Iris pigment epithelial cell (primary cell): ENCODE results near the gene MEF2C.
"Not testable (repeated sequence)": the region's sequence is repeated elsewhere in the genome, so short reads cannot be mapped to it uniquely, and the experiment has no call there.

Experiments
- DNase-seq: peaks from one replicate; pipeline ENCODE4 v3.0.0-alpha.2; 2011; ENCODE audit warnings: low read depth

MEF2C gene

DNA sequence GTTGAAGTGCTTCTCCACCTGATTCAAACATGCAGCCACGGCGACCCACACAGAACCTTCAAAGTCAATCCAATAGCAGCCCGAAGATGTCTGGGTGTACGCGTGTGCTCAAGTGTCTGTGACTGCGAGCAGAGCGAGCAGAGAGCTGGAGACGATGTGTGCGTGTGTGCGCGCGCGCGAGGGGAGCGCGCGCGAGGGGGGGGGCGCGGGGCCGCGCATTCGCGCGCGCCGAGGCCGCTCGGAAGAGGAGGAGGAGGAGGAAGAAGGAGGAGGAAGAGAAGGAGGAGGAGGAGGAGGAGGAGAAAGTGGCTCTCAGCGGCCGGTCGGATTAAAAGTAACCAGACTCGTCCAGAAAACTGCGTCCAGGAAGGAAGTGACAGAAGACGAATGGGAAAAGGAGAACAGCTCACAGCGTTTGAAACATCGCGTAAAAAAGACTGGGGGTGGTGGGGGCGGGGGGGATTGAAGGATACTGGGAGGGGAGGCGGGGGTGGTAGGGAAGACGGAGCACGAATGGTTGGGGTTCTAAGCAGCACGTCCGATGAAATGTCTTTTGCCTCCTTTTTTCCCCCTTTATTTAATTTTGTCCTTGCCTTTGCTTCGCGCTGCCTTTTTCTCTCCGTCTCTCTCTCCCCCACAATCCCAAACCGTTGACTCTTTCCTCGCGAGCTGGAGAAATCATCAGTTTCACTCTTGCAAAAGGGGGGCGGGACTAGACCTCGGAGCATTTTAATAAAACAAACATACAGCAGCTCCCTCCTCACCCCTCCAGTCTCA is at the start of gene MEF2C:
Gene MEF2C (minus strand): TSS at position 126 of the 777 bp plus-strand sequence. CDS start 59,396 bp downstream, outside the sequence.
- DNase-seq = peak; percentile 77

DNA sequence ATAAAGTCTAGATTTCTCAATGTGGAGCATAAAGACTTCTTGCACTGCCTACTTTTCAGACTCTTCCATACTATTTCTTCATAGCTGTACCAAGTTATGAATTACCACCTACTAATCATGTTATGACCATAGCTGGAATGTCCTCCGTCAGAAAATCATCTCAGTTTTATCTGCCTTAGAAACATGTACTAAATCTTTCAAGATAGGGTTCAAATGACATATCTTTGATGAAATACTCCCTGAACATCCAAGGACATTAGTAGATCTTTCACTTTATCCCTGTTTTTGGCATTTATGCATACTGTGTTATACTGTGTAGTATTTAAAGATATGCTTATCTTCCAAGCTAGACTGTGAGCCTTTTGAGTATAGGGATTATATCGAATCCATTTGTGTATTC is 49.6 kb upstream of the MEF2C start:
- DNase-seq = no peak

DNA sequence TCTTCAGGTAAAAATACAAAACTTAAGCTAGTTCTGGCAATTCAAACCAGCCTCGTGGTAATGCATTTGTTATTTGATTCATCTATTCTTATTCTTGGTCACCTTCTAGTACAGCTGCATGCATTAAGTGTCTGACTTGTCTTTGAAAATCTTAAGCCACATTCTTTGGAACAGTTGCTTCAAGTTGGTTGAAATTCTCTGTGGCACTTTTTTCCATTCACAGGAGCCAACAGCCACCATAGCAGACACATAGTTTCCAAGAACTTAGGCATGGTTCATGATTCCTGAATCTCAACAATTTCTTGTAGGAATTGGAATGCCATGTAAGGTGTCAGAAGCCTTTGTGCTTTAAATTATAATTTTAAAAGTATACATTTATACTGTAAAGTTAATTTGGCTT is 47.4 kb upstream of the MEF2C start:
- no peak for DNase-seq

DNA sequence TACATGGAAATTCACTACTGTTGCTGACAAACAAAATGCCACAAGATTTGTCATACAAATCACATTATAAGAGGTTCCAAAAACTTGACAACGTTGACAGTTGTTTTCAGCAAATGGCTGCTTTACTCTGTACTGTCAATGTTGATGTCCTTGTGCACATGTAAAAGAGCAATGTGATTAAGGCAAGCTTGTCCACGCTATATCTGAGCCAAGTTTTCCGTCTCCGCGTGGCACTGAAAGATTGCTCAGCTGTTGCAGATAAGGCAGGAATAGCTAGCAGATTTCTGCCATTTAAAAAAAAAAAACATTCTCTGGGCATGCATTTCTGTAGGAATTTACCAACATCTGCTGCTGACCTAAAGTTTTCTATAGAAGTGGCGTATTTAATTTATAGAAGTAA is 46.4 kb upstream of the MEF2C start:
- DNase-seq = no peak

DNA sequence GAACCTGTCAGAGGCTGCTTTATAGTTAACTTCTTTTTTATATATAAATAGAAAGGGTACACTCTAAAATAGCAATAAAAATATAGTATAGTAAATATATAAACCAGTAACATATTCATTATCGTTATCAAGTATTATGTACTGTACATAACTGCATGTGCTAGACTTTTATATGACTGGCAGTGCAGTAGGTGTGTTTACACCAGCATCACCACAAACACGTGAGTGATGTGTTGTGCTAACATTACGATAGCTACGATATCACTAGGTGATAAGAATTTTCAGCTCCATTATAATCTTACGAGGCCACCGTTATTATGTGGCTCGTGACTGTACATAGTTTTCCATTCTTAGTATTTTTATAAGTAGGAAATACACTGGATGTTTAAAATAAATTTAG is 43.8 kb upstream of the MEF2C start:
- no peak for DNase-seq

DNA sequence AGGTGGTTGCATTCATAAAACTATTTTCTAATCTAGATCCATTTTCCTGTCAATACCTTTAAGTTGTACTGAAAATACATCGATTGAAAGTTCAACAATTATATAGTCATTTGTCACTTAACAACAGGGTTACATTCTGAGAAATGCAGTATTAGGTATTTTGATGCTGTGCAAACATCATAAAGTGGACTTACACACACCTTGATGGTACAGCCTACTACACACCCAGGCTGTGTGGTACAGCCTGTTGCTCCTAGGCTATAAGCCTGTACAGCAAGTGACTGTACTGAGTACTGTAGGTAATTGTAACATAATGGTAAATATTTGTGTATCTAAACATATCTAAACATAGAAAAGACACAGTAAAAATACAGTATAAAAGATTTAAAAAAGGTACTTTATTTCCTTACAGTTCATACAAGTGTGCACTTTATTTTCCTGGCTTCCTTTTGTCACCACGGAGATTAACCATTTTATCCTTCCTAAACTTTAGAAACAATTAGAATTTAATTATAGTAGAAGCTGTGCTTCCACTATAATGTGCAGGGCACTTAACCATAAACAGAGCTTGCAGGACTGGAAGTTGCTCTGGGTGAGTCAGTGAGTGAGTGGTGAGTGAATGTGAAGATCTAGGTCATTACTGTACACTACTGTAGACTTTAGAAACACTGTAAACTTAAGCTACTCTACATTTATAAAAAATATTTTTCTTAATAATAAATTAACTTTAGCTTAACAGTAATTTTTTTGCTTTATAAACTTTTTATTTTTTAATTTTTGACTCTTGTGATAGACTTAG is 42.9 kb upstream of the MEF2C start:
- no peak for DNase-seq

DNA sequence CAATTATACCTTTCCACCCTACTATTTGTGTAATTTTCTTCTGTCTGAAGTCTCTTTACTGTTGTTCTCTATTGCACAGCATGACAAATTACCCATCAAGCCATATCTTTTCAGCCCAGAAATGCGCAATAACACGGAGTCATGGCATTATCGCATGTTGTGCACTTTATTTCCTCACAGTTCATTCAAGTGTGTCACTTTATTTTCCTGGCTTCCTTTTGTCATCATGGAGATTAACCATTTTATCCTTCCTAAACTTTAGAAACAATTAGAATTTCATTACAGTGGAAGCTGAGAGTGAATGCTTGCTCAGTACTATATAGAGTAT is 41.3 kb upstream of the MEF2C start:
- no peak for DNase-seq

DNA sequence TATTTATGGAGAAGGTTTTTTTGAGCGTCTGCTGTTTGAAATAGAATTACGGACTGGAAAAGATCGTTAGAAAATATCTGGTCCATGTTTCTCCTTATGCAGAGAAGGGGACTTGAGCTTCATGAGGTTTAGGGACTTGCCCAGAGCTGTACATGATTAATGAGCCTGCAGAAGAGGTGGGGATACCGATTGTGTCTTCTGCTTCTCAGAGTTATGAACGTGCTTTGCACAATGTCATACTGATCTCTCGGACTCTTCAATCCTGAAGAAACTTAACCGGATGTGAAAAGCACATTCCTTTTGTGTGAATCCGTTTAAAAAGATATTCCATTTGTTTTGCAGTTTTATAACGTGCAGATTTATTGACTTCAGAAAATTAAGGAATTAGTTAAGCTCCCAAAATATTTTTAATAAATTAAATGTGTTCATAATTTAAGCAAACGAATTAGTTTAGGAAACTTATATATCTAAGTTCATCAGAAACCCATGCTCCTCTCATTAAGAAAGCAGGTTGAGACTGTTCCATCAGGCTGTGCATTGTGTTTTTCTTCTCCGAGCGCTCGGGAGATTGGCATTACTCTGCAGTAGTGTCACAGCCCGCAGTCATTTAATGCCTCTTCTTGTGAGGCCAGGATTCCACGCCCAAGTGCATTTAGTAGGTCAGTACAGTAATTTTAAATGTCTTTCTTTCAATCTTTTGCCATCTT is 40.8 kb upstream of the MEF2C start:
- DNase-seq = no peak

DNA sequence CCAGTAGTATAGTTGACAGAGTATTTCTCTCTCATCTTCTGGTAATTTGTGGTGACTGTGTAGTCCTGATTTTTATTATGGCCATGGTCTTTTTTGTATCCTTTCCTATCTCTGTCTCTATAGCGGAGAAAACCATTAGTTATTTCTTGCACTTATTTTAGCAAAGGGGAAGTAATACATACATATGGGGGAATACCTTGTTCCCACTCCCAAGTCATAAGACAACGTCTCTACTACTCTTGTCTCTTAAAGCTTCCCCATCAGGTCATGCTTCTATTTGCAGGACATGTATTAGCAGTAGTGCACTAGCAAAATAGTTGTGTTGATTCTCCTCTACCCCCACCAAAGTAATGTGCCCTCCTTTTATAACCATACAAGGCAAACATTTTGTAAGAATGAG is 29.8 kb upstream of the MEF2C start:
- not testable (repeated sequence) for DNase-seq

DNA sequence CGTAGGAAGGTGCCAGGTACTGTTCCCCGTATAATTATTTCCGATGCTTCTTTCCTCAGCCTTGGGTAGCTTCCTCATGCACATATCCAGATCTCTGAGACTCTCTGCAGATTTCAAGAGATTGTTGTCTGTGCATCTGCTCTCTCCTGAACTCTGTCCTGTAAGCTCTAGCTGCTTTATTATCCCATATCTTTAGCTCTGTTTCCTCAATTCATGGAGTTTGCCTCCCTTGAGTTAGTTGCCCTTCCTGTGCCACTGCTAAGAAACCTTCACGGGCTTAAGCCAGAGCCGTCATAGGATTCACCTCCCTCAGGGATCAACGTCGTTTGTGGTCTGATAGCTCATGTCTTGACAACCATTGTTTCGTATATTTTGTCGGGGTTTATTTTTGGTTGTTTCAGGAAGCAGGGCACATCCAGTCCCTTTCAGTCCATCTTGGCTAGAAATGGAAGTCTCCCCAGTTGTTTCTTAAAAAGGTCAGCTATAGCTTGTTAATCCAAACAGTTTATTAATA is 28.1 kb upstream of the MEF2C start:
- DNase-seq = not testable (repeated sequence)

DNA sequence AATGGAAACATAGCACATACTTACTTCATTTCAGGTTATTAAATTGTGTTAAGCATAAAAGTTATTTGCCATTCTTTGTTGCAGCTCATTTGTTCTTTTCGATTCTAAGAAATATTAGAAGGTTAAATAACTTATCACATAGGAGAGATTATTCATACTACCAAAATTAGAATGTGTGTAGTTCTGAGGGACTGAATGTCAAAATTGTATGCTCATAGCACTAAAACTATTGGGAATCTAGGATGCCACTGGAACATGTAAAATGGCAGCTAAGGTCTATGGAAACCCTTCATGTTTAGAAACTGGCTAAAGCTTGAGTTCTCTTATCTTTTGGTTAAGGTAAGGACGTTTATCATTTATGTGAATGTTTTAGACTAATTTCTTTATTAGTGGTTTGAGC is 21.5 kb upstream of the MEF2C start:
- DNase-seq = not testable (repeated sequence)

DNA sequence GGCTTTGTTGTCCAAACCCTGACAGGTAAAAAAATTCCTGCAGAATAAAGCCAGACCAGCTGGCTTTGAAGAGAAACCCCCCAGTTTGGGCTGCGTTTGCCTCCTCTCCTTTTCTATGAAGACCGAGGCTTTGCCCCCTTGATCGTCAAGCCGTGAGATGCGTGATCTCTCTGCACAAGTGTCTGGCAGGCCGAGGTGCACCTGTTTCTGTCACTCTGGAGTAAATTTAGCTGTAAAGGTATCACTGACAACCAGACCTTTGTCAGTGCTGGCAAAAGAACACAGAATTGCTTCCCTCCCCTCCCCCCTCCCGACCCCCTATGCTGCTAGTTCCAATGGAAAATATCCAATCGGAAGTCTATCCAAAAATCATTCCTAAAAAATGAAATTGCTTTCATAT is 21.0 kb upstream of the MEF2C start:
- DNase-seq = not testable (repeated sequence)

DNA sequence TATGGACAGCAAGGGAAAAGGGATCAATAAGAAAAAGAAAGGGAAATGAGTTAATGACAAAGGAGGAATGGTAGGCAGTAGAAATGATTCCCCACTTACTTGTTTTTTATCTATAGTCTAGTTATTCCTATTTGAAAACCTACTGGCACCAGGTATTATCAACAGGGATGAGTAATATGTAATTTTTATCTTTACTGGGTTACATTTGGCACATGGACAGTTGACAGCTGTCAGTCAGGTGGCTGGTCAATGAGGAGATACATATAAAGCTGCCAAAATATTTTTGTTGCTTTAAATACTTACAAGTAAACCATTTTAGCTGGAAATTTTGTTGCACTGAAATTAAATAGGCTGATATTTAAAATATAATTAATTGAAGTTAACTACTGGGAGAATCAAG is 18.1 kb upstream of the MEF2C start:
- DNase-seq = not testable (repeated sequence)

DNA sequence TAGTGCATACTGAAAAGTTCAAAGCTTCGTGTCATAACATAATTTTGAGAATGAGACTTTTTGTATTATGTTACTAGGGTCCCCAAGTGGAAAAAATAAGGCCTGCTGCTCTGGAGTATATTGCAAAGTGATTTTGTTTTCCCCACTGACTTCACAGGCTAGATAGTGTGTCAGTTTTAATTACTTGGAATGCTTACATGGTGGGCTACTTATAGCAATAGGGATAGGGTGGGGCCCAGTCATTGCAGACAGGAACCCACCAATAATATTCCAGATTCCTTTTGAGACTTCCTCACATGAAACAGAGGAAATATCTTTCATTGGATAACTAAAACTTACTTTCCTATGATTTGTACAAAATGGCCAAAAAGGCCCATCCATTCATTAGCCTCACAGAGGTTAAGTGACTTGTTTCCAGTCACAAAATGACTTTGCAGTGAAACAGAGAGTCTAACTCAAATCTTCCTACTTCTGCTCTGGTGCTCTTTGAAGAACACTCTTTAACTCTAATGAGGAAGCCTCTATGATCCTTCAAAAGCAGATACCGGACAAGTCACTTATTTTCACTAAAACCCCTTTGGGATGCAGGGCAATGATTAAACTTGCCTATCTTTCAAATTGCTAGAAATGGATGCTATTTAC is 16.2 kb upstream of the MEF2C start:
- no peak for DNase-seq

DNA sequence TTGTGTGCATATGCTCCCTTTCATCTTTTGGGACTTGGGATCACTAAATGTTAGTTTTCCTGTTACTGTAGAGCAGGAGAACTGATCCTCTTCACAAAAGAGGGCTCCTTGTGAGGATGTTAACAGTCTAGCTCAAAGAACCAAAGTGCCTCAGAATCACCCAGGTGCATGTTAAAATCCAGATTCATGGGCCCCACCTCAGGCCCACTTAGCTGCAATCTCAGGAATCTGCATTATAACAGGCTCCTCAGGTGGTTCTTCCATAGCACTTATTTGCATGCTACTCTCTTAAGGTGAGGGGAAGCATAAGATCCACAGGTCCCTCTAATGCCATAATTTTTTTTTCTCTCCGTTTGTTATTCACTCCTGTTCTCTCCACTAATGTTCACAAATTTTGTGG is 14.8 kb upstream of the MEF2C start:
- no peak for DNase-seq

DNA sequence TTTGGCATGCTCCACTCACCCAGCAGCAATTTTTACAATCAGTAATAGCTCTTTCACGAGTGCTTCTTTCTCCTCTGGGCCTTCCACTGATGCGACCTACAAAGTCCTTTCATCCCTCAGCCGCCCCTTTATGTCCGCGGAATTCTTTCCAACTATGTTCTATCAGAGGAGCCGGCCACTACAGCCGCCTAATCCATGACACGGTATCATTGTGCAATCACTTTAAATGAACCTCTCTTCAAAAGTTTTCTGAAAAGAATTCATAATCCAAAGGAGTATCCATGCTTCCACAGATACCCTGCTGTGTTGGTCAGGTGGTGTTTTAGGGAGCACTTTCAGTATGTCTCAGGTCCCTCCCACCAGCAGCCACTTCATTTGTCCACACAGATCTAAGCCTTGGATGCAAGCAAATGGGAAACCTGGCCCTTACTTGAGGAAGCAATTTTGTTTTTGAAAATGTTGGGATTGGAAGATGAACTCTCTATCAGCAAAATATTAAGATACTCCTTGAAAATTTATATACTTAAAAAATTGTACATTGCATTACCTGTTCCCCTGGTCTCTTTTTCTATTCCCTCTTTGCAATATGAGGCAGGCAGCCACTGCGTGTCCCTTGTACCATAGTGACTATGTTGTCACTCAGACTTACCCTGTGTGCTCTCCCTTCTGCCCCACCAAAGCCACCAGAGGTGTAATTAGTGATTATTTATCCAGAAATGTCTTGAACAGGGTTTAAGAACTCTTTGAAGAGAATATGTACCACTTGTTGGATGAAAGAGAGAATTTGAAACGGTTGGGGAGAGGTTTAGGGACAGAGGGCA is 12.9 kb upstream of the MEF2C start:
- DNase-seq = no peak

DNA sequence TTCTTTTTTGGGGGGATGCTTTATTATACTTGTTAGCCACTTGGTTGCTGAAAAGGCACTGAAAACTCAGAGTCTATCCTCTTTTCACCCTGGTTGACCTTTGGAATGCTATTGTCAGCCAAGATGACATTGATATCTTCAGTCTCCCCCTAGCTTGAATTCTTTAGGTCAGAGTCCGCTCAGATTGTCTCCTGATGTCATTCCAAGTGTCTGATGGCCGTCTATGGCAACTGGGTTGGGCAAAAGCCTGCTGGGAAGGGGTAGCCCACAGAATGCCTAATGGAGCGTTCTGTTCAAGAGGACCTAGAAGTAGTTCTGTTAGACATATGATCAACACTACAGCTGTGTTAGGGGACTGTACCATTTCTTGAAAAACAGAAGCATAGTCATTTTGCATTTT is 9.7 kb upstream of the MEF2C start:
- DNase-seq = no peak

DNA sequence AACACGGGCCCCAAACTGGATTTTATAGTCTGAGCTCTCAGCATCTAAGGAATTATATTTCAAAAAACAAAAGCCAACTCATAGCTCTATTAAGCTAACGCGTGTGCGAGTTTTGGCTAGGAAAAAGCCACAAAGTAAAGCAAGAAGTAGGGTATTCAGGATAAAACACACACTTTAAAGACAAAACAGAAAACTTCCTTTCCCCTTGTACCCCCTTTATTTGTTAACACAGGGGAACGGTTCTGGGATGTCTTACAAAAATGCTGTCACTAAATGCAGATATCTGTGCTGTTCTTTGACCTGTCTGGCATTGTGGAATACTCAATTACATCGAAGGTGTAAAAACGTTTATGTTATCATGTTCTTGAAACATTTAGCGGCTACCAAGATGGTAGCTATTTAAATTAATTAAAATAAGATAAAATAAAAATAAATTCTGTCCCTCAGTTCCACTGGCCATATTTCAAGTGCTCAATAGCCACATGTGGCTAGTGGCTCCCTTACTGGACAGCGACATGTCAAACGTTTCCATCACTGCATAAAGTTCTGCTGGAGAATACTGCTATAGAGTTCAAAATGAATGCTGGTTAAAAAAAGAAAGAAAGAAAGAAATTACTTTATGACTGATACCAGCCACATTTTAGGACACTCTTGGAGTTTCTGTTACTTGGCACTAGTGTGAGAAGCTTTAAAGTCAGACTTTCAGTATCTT is 7.2 kb upstream of the MEF2C start:
- DNase-seq = no peak

DNA sequence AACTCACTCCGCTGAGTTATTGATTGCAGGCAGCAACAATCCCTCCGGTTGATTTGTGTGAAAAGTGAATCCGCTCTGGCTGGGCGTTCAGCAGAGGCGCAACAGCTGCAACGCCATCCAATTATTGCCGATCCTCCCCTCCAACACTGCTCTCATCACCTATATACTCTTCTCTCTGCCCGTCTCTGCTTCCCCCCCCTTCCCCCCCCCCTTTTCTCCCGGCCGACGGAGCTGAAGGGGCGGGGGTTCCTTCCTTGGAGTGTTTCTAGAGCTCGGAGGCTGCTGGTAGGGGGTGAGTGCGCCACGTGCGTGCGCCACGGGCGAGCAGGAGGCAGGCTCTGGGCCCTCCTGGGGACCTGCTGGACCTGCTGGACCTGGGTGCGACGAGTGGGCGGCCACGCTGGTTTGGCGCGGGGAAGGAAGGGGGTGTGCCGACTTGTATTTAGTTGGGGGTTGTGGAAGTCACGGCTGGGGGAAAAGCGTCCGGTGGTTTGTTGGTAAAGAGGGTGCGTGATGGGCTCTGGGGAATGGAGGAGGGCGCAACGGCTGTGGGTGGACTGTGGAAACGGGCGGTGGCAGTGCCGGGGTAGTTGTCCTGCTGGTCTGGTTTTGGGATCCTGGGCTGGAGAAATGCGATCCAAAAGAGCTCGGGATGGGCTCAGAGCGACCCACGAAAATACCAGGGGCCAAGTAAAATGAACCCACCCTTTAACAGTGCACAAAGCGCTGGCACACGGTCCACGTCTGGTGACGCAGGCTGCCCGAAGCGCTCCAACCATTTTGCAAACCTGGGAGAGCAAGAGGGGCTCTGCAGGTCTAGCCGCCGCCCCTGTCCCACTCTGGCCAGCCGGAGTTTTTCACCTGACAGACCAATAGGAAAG is 6.4 kb upstream of the MEF2C start:
- DNase-seq = peak; percentile 11

DNA sequence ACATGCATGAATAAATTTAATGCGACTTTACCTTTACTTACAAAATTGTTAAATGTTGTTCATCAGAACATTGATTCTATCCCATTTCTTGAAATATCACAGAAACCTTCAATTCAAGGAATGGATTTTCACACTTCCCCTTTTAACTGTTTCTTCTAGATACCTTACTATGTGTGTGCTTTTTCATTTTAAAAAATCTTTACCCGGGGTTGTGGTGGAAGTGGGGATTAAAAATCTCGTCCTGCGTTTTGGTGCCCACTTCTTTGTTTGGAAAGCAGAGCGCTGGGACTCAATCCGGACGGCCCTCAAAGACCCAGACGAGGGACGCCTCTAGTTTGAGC is 5.8 kb upstream of the MEF2C start:
- no peak for DNase-seq
